NCI-H82 treated with DMSO at 0.1 percent for 48 hours (cell line): ENCODE measurements around the gene KDM2A.
A peak's percentile ranks its signal among the peaks of the same experiment; 100 is the strongest.

Experiments used
- DNase-seq: peaks from one replicate; lab custom pipeline; 2025; ENCODE audit not compliant: unreplicated experiment; lab: John Stamatoyannopoulos, UW

Gene KDM2A

DNA sequence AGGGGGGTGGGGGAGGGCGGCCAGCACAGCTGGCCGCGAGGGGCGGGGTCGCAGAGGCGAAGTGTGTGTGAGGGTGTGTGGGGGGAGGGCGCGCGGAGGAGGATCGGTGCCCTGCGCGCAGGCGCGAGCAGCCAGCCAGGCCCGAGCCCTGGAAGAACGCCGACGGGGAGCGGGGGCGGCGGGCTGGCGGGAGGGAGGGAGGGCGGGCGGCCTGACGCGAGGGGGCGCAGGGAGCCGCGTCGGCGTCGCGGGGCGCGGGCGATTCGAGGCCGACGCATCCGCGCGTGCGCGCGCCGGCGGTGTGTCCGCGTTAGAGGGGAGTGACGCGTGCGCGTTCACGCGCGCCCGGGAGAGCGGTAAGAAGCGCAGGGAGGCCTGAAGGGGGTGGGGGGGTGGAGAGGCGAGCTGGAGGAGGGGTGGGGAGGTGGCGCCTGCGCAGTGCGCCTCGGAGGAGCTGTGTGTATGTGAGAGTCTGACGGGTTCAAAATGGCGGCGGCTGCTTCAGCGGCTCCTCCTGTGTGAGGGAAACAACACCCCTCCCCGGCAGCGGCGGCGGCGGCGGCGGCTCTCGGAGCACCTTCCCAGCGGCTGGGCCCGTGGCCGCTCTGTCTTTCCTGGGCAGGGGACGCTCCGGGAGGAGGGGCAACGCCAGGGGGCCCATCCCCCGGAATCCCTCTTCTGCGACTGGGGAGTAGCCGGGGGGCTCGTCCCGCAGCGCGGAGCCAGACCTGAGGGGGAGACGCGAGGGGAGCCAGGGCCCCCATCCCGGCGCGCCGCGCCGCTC is at the start of gene KDM2A:
Gene KDM2A, plus strand, starts transcription at position 463 of the 784 bp plus-strand sequence. CDS start 2,054 bp downstream, outside the sequence.
- peak; percentile 88 for DNase-seq

DNA sequence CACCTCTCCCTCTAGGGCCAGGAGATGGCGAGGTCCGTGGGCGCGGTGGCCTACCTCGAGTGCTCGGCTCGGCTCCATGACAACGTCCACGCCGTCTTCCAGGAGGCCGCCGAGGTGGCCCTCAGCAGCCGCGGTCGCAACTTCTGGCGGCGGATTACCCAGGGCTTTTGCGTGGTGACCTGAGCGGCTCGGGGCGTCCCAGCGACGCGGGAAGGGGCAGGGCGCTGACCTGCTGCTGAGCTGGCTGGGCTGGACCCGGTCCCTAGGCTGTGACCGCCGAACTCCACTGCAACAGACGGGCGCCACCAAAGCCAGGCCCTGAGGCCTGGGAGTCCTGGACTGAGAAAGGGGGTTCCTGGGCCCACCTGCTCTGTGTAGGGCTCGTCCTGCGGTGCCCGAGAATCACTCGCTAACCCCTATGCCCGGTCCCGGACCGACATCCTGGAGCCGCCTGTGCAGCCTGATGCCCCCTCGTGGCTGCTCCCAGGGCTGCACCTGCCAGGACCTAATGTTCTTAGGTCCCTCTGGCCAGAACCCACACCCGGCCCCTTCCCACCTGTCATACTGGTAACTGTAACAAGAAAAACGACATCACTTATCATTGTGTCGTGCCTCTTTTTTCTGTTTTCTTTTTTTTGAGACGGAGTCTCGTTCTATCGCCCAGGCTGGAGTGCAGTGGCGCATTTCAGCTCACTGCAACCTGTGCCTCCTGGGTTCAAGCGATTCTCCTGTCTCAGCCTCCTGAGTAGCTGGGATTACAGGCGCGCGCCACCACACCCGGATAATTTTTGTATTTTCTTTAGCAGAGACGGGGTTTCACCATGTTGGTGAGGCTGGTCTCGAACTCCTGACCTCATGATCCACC is 47.4 kb upstream of the KDM2A start:
- DNase-seq, result peak; percentile 5

DNA sequence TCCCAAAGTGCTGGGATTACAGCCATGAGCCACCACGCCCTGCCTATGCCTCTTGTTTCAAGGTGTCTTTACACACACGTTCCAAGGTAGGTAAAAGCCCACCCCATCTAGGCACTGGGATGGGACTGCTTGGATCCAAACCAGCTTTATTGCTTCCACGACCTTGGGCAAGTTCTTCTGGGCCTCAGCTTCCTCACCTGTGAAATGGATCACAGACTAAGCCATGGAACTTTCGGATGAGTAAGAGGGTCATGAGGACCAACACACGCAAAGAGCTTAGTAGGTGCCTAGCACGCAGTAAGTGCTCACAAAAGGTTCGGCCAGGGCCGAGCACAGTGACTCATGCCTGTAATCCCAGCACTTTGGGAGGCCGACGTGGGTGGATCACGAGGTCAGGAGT is 46.8 kb upstream of the KDM2A start:
- no peak for DNase-seq

DNA sequence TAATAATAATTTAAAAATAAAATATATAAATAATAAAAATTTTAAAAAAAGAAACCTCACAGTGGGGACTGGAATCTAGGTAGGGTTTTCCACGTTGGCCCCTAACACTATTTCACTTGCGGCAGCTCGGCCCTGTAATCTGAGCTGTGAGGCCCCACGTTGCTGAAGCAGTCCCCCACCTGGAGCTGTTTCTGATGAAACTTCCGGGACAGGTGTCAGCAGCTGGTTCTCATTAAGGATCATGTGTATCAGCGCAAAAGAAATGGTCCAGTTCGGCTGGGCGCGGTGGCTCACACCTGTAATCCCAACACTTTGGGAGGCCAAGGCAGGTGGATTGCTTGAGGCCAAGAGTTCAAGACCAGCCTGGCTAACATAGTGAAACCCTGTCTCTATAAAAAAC is 45.2 kb upstream of the KDM2A start:
- DNase-seq, result no peak

DNA sequence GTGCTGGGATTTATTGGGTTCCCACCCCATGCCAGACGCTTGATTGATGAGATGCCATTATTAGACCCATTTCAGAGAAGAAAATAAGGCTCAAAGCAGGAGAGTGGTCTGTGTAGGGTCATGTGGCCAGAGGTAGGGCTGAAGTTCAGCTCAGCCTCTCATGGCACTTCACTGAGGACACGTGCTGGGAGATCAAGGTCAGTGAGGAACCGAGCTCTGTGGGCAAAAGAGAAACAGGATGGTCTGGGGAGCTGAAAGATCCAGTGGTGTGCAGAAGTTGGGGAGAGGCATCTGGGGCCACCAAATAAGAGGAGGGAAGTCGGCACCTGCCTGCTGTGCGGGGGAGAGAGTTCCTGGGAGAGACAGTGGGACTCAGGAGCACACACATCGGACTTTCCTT is 42.9 kb upstream of the KDM2A start:
- no peak for DNase-seq

DNA sequence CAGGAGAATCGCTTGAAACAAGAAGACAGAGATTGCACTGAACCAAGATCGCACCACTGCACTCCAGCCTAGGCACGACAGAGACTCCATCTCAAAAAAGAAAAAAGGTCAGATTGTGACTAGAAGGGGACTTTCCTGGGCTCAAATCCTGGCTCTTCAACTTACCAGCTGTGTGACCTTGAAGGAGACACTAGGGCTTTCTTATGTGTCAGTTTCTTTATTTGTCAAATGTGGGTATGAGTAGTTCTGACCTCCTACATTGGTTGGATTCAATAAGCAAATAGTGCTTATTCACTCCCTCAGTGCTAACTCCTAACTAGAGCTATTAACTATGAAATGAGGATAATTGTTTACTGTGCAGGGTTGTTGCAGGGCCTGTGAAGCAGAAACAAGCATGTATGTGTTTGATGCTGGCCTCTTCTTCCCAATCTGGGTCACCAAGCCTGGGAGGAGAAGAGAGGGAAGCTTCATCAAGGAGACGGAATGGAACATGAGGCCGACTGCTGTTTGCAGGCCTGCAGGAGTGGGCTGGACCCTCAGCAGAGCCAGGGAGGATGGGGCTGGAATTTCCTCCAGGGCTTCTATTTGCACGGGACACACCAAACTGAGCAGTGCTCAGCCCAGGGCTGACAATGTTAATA is 39.9 kb upstream of the KDM2A start:
- DNase-seq, result no peak

DNA sequence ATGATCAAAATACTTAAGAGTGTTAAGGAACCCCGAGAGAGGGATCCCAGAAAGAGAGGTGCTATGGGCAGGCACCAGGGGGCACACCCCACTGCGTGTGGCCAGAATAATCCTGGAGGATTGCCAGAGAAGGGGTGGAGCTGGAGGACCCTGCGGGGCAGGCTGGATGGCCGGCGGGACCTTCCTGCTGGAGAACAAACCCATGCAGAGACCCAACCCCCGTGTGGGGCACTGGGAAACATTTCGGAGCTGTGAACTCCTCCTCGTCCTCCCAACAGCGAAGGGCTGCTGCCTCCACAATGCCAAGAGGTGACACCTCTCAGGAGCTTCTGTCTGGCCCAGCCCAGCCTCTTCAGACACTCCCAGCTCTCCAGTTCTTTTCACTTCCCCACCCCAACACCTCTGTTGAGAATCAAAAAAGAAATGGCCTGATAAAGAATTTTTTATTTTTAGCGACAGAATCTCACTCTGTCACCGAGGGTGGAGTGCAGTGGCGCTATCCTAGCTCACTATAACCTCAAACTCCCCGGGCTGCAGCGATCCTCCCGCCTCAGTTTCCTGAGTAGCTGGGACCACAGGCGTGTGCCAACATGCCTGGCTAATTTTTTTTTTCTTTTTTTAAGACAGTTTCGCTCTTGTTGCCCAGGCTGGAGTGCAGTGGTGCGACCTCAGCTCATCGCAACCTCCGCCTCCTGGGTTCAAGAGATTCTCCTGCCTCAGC is 36.8 kb upstream of the KDM2A start:
- no peak for DNase-seq

DNA sequence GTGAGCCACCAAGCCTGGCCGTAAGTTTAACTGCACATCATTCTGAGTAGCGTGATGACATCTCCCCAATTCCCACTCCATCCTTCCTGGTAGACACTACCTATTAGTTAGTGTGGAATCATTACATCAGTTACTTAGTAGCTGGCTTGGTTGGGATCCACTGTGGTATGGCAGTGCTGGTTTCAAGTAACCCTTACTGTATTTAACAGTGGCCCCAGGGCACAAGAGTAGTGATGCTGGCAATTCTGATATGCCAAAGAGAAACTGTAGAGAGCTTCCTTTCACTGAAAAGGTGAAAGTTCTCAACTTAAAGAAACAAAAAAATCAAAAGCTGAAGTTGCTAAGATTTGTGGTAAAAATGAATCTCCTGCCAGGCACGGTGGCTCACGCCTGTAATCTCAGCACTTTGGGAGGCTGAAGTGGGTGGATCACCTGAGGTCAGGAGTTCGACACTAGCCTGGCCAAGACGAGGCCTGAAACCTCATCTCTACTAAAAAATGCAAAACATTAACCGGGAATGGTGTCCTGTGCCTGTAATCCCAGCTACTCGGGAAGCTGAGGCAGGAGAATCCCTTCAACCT is 35.2 kb upstream of the KDM2A start:
- no peak for DNase-seq

DNA sequence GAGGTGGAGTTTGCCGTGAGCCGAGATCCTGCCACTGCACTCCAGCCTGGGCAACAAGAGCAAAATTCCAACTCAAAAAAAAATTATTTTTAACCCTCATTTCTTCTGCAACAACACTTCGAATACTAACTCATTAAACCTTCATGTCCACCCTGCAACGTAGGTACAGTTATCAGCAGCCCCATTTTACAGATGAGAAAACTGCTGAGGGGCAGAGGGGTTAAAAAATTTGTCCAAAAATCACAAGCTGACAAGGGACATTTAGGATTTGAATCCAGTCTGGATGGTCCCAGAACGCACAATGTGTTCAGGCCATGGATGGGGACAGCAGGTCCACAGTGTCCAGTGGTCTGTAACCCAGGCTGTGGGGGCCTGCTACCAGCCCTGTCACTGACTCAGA is 33.4 kb upstream of the KDM2A start:
- no peak for DNase-seq

DNA sequence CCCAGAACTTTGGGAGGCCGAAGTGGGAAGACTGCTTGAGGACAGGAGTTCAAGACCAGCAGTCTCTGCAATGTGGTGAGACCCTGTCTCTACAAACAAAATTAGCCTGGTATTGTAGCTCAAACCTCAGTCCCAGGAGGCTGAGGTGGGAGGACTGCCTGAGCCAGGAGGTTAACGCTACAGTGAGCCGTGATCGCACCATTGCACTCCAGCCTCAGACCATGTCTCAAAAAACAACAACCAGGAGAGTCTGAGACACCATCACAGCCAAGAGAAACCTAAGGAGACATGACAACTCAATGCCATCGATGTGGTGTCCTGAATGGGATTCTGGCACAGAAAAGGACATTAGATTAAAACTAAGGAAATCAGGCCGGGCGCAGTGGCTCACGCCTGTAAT is 28.3 kb upstream of the KDM2A start:
- DNase-seq, result no peak

DNA sequence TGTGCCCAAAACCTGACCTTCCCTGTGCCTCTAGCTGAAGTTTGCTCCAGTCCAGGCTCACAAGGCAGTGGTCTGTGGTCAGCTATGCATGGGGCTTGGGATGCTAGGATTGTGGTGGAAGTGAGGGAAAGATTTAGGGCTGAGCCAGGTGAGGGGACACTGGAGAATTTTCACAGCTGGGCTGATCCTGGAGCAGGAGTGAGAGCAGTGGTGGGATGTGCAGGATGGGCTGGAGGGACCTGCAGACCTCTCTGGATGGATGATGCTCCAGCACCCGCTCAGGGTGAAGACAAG is 23.9 kb upstream of the KDM2A start:
- no peak for DNase-seq

DNA sequence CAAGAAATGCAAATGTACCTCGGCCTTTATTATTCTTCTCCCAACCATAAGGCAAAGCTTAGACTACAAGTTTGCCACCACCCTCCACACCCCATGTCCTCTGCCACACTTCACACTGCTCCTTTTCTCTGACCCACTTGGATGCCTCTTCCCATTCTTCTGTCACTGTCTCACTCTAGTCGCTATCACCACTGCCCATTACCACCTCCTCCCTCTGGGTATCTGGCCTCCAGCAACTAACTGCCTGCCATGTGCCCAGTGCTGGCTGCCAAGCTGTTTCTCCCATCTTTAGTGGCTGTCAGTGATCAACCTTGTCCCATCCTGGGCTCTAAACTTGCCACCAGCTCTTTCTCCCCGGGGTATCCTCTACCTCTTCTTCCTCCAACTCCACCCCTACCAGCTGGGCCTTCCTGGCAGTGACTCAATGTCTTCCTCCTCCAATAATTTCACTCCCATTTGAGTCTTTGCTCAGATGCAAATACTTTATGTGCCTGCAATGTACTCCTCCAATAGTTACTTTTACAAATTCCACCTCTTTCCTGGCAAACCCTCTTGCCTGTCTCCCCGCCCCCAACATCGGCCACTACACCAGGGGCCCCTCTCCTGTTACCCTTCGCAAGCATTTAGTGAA is 20.1 kb upstream of the KDM2A start:
- DNase-seq, result no peak

DNA sequence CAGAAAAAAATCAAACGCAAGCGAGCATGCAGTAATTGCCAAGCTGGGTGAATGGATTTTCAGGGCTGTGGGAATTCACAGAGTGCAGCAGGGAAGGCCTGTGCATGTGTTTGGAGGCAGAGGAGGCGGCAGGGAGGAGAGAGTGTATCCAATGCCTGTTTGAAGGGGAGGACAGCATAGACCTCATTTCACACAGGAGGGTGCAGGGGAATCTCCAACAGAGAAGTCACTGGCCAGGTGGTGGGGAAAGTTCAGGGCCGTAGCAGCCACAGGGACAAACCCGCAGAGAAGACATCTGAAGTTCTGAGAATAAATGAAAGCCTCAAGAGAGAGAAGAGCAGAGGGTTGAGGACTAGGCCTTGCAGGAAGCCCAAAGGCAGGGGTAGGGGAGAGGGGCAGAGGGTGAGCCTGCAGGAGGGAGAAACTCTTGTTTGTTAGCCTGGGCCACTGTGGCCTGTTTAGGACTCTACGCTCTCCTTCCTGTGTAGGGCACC is 19.2 kb upstream of the KDM2A start:
- no peak for DNase-seq

DNA sequence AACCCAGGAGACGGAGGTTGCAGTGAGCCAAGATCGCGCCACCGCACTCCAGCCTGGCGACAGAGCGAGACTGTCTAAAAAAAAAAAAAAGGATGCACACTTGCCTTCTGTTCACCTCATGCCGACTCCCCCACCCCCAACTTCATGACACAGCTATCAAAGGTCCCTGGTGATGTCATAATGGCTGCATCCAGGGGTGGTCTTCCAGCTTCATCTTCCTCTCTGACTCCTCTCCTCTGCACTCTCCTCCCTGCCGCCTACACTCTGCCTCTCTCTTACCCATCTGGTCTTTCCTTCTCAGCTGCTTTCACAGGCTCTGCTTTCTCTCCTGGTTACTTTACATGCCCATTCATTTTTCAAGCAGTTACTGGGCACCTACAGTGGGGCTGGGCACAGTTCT is 16.4 kb upstream of the KDM2A start:
- no peak for DNase-seq

DNA sequence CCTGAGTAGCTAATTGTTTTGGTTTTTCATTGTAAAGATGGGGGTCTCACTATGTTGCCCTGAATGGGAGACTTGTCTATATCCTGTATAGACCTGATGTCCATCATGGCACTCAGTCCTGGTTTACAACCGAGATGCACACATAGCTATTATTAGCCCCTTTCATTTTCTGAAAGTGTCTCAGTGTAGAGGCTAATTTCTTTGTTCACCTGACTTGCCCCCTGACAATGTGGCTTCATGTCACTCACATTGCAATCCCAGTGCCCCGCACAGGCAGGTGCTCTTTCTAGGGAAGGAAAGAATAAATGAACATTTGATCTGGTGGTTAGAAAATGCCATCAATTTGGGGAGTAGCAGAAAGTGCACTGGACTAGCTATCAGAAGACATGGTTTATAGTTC is 13.1 kb upstream of the KDM2A start:
- DNase-seq, result no peak

DNA sequence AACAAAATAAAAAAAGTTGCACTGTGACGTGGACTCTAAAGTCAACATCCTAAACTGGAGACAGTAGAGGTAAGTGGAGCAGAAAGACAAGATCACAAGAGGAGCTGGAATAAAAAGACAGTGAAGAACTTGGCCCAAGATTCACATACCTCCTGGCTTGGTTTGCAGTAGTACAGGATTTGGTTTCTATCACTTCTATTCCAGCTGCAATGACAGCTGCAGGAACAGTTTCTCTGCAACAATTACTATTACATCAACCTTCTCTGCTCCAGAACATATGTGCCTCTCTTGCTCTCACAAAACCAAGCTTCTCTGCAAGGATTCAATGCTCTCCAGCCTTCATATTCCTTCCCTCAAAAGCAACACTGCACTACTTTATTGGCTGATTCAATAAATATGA is 7.8 kb upstream of the KDM2A start:
- no peak for DNase-seq

DNA sequence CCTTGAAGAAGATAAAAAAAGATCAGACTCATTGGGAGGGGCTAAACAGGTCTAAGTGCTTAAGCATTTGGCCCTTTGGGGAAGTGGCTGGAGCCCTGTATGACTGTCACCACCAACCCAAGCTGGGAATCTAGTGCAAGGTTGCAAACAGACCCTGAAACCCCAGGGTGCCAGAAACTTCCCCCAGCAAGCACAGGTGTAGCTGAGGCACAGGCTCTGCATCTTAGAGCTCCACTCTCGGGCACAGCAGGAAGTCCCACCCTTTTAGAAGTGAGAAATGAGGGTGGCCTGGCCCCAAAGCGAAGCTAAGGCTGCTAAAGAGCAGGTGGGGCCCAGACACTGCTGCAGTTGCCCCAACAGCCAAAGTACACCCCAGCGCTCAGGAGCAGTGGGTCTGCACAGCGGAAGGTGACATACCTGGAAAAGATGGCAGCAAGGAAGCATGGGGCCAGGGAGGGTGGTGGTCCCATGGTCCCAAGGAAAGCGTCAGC is 5.8 kb upstream of the KDM2A start:
- DNase-seq, result no peak

DNA sequence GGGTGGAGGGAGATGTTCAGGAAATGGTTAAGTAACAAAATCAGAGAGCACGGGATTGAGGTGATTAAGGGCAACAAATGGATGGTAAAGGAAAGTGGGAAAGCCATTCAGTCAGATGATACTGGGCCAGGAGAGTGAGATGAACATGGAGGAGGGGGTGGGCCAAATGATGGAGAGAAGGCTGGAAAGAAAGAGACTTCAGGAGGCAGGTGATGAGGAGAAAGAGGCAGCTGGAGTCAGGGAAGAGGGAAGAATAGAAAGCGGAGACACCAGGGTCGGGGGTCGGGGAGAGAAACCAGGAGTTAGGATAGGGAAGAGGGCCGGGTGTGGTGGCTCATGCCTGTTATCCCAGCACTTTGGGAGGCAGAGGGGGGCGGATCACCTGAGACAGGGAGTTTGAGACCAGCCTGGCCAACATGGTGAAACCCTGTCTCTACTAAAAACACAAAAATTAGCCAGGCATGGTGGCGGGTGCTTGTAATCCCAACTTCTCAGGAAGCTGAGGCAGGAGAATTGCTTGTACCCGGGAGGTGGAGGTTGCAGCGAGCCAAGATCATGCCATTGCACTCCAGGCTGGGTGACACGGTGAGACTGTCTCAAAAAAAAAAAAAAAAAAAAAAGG is 4.7 kb upstream of the KDM2A start:
- DNase-seq, result no peak

DNA sequence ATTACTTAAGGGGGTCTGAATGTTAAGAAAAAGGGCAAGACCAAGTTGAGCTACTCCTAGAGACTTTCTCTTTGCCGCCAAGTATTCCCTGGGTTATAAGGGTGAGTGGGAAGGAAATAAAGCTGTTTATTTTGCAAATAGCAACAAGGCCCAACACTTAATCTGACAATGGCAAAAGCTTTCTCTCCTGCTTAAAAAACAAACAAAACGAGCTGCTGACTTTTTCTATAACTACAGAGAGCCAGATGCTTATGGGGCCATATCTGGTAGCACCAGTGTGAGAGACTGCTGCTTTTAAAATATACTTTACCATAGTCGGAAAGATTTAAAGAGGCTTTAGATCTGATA is 2.3 kb upstream of the KDM2A start:
- DNase-seq, result no peak

DNA sequence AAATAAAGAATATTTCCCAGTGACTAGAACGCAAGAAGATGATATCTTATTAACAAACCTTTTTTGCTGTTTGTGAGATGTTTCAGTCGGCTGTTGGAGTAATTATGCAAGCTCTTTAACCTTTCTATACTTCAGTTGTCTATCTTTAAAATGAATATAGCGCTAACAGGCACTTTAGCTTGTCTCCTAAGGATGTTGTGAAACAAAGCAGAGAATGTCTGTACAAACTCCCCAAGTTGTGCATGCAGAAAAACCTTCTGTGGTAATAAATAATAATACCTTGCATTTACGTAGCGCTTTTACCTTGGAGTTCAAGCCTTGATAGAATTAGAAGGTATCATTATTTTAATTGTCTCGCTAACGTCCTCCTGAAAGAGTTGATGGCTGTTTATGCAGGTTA is 1.9 kb upstream of the KDM2A start:
- no peak for DNase-seq
